Cardiac ventricle fibroblast (primary cell): ENCODE results near the gene C9orf153. TPM values are rescaled to one million over a fixed set of nuclear protein-coding genes. Genes with fewer than 3 reads are reported as not detected.

Source experiments
- total RNA-seq: library from RNA; depleted of rRNA; stranded (reverse); fragments of >200 nt; gene quantifications from 2 replicates; pipeline ENCODE4 v1.2.3, GENCODE V29; 2015

The C9orf153 gene
- 0.39 TPM in 1 of 2 replicates, not detected in the other for total RNA-seq

GRCh38 chr9:86259557-86259956 is at the start of gene C9orf153:
TSS of gene C9orf153 (minus strand) at chr9:86259657. CDS start at chr9:86229603, 30,054 bp downstream.

GRCh38 chr9:86282077-86282978 is 22.9 kb upstream of the C9orf153 start, which contains the start of gene ISCA1:
TSS of gene ISCA1 (minus strand) at chr9:86282538. CDS start at chr9:86282458, 80 bp downstream.

Other genes starting within 250 kb of the C9orf153 start
- 60.8 and 68.9 TPM in 2 replicates for gene GOLM1, start 160.1 kb downstream of the C9orf153 start, total RNA-seq
- 35.9 and 43.2 TPM in 2 replicates for gene ISCA1, start 22.9 kb upstream of the C9orf153 start, total RNA-seq
- gene TUT7, start 94.8 kb upstream of the C9orf153 start, total RNA-seq: 32.0 and 35.5 TPM in 2 replicates